ENCODE data around the gene MIB2.

DNA sequence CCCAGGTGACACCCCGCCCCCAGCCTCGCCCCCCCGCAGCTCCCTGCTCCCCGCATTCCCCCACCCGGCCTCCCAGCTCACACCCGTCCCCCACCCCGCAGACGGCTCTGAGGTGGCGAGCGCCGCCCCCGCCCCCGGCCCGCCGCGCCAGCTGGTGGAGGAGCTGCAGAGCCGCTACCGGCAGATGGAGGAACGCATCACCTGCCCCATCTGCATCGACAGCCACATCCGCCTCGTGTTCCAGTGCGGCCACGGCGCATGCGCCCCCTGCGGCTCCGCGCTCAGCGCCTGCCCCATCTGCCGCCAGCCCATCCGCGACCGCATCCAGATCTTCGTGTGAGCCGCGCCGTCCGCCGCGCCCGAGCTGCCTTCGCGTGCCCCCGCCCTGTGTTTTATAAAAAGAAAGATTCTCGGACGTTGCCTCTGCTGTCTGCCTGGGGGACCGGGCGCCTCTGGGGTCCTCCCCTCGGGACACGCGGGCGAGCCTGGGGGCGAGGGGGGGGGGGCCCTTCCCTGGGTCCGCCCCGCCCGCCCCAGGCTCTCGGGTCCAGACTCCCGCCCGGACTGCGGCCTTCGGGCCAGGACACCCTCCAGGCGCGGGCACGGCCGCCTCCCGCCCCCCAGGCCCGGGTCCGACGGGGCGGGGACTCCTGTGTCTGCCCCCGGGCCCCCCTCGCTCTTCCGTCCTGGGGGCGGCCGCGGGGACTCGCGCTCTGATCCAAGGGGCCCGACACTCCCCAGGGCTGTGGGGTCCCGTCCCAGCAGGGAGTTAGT, 15.1 kb downstream of the MIB2 start:
- no peak for TF ChIP-seq TAF1 (IDR thresholded peaks at IDR 0.05; ENCODE audit: borderline replicate concordance, low read depth, low read length)
- no peak; the same call in 1 of the 2 replicates for TF ChIP-seq POLR2A (IDR thresholded peaks at IDR 0.05; ENCODE audit: low read depth, low read length)
- TF ChIP-seq POLR2AphosphoS5 (IDR thresholded peaks at IDR 0.05; ENCODE audit: low read depth, low read length): peak; percentile 33; the same call in 1 of the 2 replicates

All from GM12892 (cell line).